Right atrium auricular region (tissue), 2 donors: Measurements from ENCODE around the gene PMM2. TPM values are rescaled to one million over a fixed set of nuclear protein-coding genes. Genes with fewer than 3 reads are reported as not detected.

ENCODE experiments used
- DNase-seq: peaks from one replicate; pipeline ENCODE4 v3.0.0-alpha.2; 2019; ENCODE audit warnings: low spot score
- H3K27ac ChIP-seq, 2 donors: fragments of 200-600 bp; sonication (generic); 1 replicate in 1 of 2; 2 replicates in 1 of 2; pipeline ENCODE4 v1.5.1; 2016 to 2019
- H3K27me3 ChIP-seq, 2 donors: fragments of 200-600 bp; sonication (generic); one replicate each; pipeline versions ENCODE4 v1.5.1 to v1.6.0; 2017 to 2019
- H3K36me3 ChIP-seq: fragments of 200-600 bp; sonication (generic); one replicate; pipeline ENCODE4 v1.5.1; 2016
- H3K4me1 ChIP-seq, 2 donors: fragments of 200-600 bp; sonication (generic); one replicate each; pipeline versions ENCODE4 v1.5.1 to v1.6.0; 2017 to 2019
- H3K4me3 ChIP-seq, 2 donors: fragments of 200-600 bp; sonication (generic); 1 replicate in 1 of 2; 2 replicates in 1 of 2; pipeline ENCODE4 v1.5.1; 2017 to 2019; ENCODE audit warnings: mild to moderate bottlenecking in 1 of 2, moderate library complexity in 1 of 2
- H3K9me3 ChIP-seq, 2 donors: fragments of 200-600 bp; sonication (generic); one replicate each; pipeline ENCODE4 v1.5.1; 2019
- total RNA-seq, 2 donors: library from RNA; depleted of rRNA; stranded (reverse); fragments of >200 nt; gene quantifications; one replicate each; pipeline ENCODE4 v1.1.0, GENCODE V29; 2016
- TF ChIP-seq, protein P1 (sequence below), 2 donors: fragments of 200-600 bp; sonication (generic); IDR thresholded peaks; one replicate each; pipeline ENCODE4 v1.5.1; 2019; ENCODE audit warnings: antibody characterized with exemption in 2 of 2

Gene PMM2
- total RNA-seq, 2 donors from 2014 or later, result 14.5 to 20.5 TPM

DNA sequence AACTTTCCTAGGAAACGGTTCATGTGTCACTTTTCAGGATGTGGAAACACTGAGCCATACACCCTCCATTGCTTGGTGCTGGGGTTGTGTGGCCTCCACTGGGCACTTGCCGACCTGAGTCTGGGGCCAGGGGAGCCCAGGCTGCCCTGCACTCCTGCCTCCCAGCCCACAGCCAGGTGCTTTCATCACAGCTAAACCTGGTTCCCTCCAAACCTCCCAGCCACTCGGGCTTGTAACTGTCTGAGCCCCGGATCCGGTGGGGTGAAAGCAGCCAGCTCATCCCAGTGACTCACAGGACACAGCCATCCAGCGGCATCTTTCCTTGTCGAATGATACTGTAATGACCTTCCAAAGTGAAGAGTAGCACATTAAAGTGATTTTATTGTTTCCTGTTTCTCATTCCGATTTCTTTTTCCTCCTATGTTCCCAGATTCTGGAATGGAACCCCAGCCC, 51.3 kb downstream of the PMM2 start:
- peaks cover 0 to 12% of the 10 kb centered on the region in 2 donors for H3K4me1 ChIP-seq
- TF ChIP-seq, protein P1, sequence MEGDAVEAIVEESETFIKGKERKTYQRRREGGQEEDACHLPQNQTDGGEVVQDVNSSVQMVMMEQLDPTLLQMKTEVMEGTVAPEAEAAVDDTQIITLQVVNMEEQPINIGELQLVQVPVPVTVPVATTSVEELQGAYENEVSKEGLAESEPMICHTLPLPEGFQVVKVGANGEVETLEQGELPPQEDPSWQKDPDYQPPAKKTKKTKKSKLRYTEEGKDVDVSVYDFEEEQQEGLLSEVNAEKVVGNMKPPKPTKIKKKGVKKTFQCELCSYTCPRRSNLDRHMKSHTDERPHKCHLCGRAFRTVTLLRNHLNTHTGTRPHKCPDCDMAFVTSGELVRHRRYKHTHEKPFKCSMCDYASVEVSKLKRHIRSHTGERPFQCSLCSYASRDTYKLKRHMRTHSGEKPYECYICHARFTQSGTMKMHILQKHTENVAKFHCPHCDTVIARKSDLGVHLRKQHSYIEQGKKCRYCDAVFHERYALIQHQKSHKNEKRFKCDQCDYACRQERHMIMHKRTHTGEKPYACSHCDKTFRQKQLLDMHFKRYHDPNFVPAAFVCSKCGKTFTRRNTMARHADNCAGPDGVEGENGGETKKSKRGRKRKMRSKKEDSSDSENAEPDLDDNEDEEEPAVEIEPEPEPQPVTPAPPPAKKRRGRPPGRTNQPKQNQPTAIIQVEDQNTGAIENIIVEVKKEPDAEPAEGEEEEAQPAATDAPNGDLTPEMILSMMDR (IDR thresholded peaks at IDR 0.05), result no peak
- H3K4me3 ChIP-seq, result no peak overlapping the region
- H3K9me3 ChIP-seq, result no peaks in the 10 kb centered on the region
- H3K27me3 ChIP-seq, result no peaks in the 10 kb centered on the region
- H3K27ac ChIP-seq, result no peak overlapping the region
- H3K36me3 ChIP-seq, result peaks cover 38% of the 10 kb centered on the region
- no peak for DNase-seq

- H3K4me3 ChIP-seq, result no peak overlapping the region
- peaks cover 42% of the 10 kb centered on the region for H3K36me3 ChIP-seq
- TF ChIP-seq, protein P1 (IDR thresholded peaks at IDR 0.05), result no peak
- H3K9me3 ChIP-seq, result no peaks in the 10 kb centered on the region
- no peaks in the 10 kb centered on the region for H3K27me3 ChIP-seq
- peak overlapping the region in 1 of 2 donors; percentile 34 for H3K27ac ChIP-seq
- no peak for DNase-seq
- H3K4me1 ChIP-seq, result peaks cover 0 to 12% of the 10 kb centered on the region in 2 donors
Measured at GRCh38 chr16:8849411-8850011, 51.9 kb downstream of the PMM2 start.

- H3K4me3 ChIP-seq, result no peak overlapping the region
- peaks cover 50% of the 10 kb centered on the region for H3K36me3 ChIP-seq
- H3K27me3 ChIP-seq, result no peaks in the 10 kb centered on the region
- DNase-seq, result no peak
- H3K27ac ChIP-seq, result peak overlapping the region; percentile 32 to 35
- H3K9me3 ChIP-seq, result no peaks in the 10 kb centered on the region
- TF ChIP-seq, protein P1 (IDR thresholded peaks at IDR 0.05), result no peak
- peaks cover 0 to 12% of the 10 kb centered on the region in 2 donors for H3K4me1 ChIP-seq
Measured at GRCh38 chr16:8850279-8850885, 52.7 kb downstream of the PMM2 start.

DNA sequence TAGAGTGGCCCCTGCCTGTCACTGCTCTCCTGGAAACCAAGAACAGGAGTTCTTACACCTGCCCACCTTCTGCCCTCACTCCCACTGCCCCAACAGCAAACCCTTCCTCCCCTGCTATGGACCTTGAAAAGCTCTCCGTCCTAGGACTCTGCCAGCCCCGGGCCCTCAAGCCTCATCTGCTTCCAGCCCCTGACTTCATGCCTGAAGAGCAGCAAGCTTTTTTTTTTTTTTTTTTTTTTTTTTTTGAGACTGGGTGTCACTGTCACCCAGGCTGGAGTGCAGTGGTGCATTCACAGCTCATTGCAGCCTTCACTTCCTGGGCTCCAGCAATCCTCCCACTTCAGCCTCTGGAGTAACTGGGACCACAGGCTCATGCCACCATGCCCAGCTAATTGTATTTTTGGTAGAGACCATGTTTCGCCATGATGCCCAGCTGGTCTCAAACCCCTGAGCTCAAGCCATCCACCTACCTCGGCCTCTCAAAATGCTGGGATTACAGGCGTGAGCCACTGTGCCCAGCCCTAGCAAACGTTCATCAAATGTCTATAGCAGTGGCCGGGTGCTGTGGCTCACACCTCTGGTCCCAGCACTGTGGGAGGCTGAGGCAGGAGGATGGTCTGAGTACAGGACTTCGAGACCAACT, 54.2 kb downstream of the PMM2 start:
- Histone ChIP-seq H3K27me3 (no peaks in the 10 kb centered on the region), H3K27ac (peak overlapping the region in 1 of 2 donors; percentile 3), H3K4me3 (no peak overlapping the region), H3K9me3 (no peaks in the 10 kb centered on the region), H3K4me1 (peaks cover 0 to 12% of the 10 kb centered on the region in 2 donors), H3K36me3 (peaks cover 59% of the 10 kb centered on the region)
- no peak for DNase-seq
- TF ChIP-seq, protein P1 (IDR thresholded peaks at IDR 0.05), result no peak

GRCh38 chr16:8852534-8852933, 54.9 kb downstream of the PMM2 start:
- no peaks in the 10 kb centered on the region for H3K27me3 ChIP-seq
- peaks cover 59% of the 10 kb centered on the region for H3K36me3 ChIP-seq
- no peaks in the 10 kb centered on the region for H3K9me3 ChIP-seq
- no peak for DNase-seq
- no peak overlapping the region for H3K4me3 ChIP-seq
- TF ChIP-seq, protein P1 (IDR thresholded peaks at IDR 0.05), result no peak
- H3K4me1 ChIP-seq, result peaks cover 0 to 12% of the 10 kb centered on the region in 2 donors
- H3K27ac ChIP-seq, result peak overlapping the region; percentile 3 to 16
